Right lobe of liver (tissue), 4 donors: Measurements from ENCODE around the gene SALL1.

ENCODE experiments used
- CTCF ChIP-seq, 4 donors: fragments of 200-600 bp in 3 of 4; fragments of 450-650 bp in 1 of 4; IDR thresholded peaks; one replicate each; pipeline versions ENCODE4 v1.5.1 to v1.8.0; 2016 to 2022; ENCODE audit warnings: antibody characterized with exemption in 4 of 4, mild to moderate bottlenecking in 2 of 4
- POLR2A ChIP-seq: fragments of 450-650 bp; IDR thresholded peaks from one replicate; pipeline ENCODE4 v1.6.1; 2017; ENCODE audit warnings: antibody characterized with exemption, mild to moderate bottlenecking
- donor health status: DM: no; HTN: no; CAD: no.
- donor health status: DM: no; HTN: no; CAD: no.
- donor health status: DM: no; HTN: yes; CAD: no.

- TF ChIP-seq CTCF (IDR thresholded peaks at IDR 0.05), result no peak
- TF ChIP-seq POLR2A, result no peak
Measured at GRCh38 chr16:51165043-51165442, 14.0 kb upstream of the SALL1 start.
